GM19099 (cell line): ENCODE data around the gene SYNPR.

Experiments
- POLR2A ChIP-seq: IDR thresholded peaks from 3 replicates; pipeline ENCODE4 v1.6.1; 2011; ENCODE audit warnings: low read depth; ENCODE audit not compliant: insufficient read length; ENCODE audit errors: extremely low read depth

The SYNPR gene

GRCh38 chr3:63479661-63480035 lies 201.5 kb downstream of the SYNPR start:
- TF ChIP-seq POLR2A = no peak

- no peak for TF ChIP-seq POLR2A
Observed at GRCh38 chr3:63481627-63482026, 203.5 kb downstream of the SYNPR start.

GRCh38 chr3:63482341-63482740 lies 204.2 kb downstream of the SYNPR start:
- TF ChIP-seq POLR2A = no peak

- TF ChIP-seq POLR2A = no peak
Observed at GRCh38 chr3:63492464-63492863, 214.4 kb downstream of the SYNPR start.

- TF ChIP-seq POLR2A = no peak
Observed at GRCh38 chr3:63493101-63493500, 215.0 kb downstream of the SYNPR start.

- TF ChIP-seq POLR2A = no peak
Observed at GRCh38 chr3:63494646-63495045, 216.5 kb downstream of the SYNPR start.

- TF ChIP-seq POLR2A = no peak
Observed at GRCh38 chr3:63497641-63498040, 219.5 kb downstream of the SYNPR start.

GRCh38 chr3:63500196-63500595 lies 222.1 kb downstream of the SYNPR start:
- no peak for TF ChIP-seq POLR2A

- TF ChIP-seq POLR2A = no peak
Observed at GRCh38 chr3:63508305-63508704, 230.2 kb downstream of the SYNPR start.

GRCh38 chr3:63508771-63509170 lies 230.7 kb downstream of the SYNPR start:
- no peak for TF ChIP-seq POLR2A

- no peak for TF ChIP-seq POLR2A
Observed at GRCh38 chr3:63513791-63514190, 235.7 kb downstream of the SYNPR start.

- no peak for TF ChIP-seq POLR2A
Observed at GRCh38 chr3:63514678-63515077, 236.6 kb downstream of the SYNPR start.

- TF ChIP-seq POLR2A = no peak
Observed at GRCh38 chr3:63519426-63519825, 241.3 kb downstream of the SYNPR start.

GRCh38 chr3:63521657-63522056 lies 243.5 kb downstream of the SYNPR start:
- no peak for TF ChIP-seq POLR2A

- TF ChIP-seq POLR2A = no peak
Observed at GRCh38 chr3:63523100-63523499, 245.0 kb downstream of the SYNPR start.

GRCh38 chr3:63528325-63529000 lies 250.4 kb downstream of the SYNPR start:
- no peak for TF ChIP-seq POLR2A

- no peak for TF ChIP-seq POLR2A
Observed at GRCh38 chr3:63532521-63532920, 254.4 kb downstream of the SYNPR start.
